T-cell (primary cell): Measurements from ENCODE around the gene AGPAT2. TPM values are rescaled to one million over a fixed set of nuclear protein-coding genes. Genes with fewer than 3 reads are reported as not detected.

Experiments
- ATAC-seq, 4 experiments: fragments of 200-7000 bp in 3 of 4; fragments of 150-1000 bp in 1 of 4; cut with Tn5 transposase; replicated peaks in 1 of 4; 1 replicate in 3 of 4; 2 replicates in 1 of 4; pipeline ENCODE4 v1.10.0; 2021; ENCODE audit warnings: moderate library complexity in 3 of 4, mild to moderate bottlenecking in 2 of 4, moderate number of reproducible peaks in 1 of 4
- CTCF ChIA-PET, 2 donors: fragments of 300-600 bp; sonication (Branson Sonifier 250); formaldehyde crosslinking; loops; one replicate each; lab custom pipeline; 2022; ENCODE audit warnings: antibody characterized with exemption in 2 of 2; lab: Charles Lee
- POLR2A ChIA-PET, 2 donors: fragments of 300-600 bp; sonication (Branson Sonifier 250); formaldehyde crosslinking; loops; one replicate each; lab custom pipeline; 2022; ENCODE audit warnings: antibody characterized with exemption in 2 of 2; lab: Charles Lee
- DNase-seq, 35 experiments: peaks; one replicate each; pipeline versions ENCODE4 v3.0.0 to v3.0.0-alpha.2; 2013 to 2023
- H3K27ac ChIP-seq: one replicate; pipeline ENCODE4 v1.5.1; 2013; ENCODE audit warnings: low read length
- H3K27me3 ChIP-seq, 2 experiments: replicated peaks in 1 of 2; 1 replicate in 1 of 2; 2 replicates in 1 of 2; pipeline versions ENCODE4 v1.6.1 to v1.7.0; 2013; ENCODE audit warnings: low read length in 1 of 2, mixed read lengths in 1 of 2; ENCODE audit not compliant: control insufficient read depth in 2 of 2, insufficient read depth in 2 of 2; ENCODE audit errors: extremely low read depth in 1 of 2
- H3K36me3 ChIP-seq, 2 donors: 1 replicate in 1 of 2; 2 replicates in 1 of 2; pipeline versions ENCODE4 v1.6.1 to v1.7.0; 2013; ENCODE audit warnings: low read length in 1 of 2; ENCODE audit not compliant: control insufficient read depth in 2 of 2, insufficient read depth in 1 of 2; ENCODE audit errors: extremely low read depth in 1 of 2
- H3K4me1 ChIP-seq, 2 experiments: 1 replicate in 1 of 2; 2 replicates in 1 of 2; pipeline versions ENCODE4 v1.6.1 to v1.7.0; 2013; ENCODE audit warnings: low read length in 2 of 2, mixed read lengths in 1 of 2; ENCODE audit not compliant: insufficient read depth in 2 of 2, control insufficient read depth in 1 of 2; ENCODE audit errors: extremely low read depth in 1 of 2
- H3K4me3 ChIP-seq, 2 donors: 1 replicate in 1 of 2; 2 replicates in 1 of 2; pipeline versions ENCODE4 v1.5.1 to v1.7.0; 2013; ENCODE audit warnings: mild to moderate bottlenecking in 2 of 2, low read length in 1 of 2, moderate library complexity in 1 of 2; ENCODE audit not compliant: control insufficient read depth in 1 of 2; ENCODE audit errors: extremely low read depth in 1 of 2
- H3K9me3 ChIP-seq: 2 replicates; pipeline ENCODE4 v1.7.0; 2013
- H3K27ac Mint-ChIP-seq, 2 donors: one replicate each; pipeline ENCODE4 v1.8.0; 2020 to 2021; ENCODE audit warnings: mild to moderate bottlenecking in 2 of 2, mixed read lengths in 2 of 2
- H3K27me3 Mint-ChIP-seq, 2 donors: one replicate each; pipeline ENCODE4 v1.8.0; 2021 to 2022; ENCODE audit warnings: mixed read lengths in 2 of 2
- H3K36me3 Mint-ChIP-seq: one replicate; pipeline ENCODE4 v1.8.0; 2021; ENCODE audit warnings: mixed read lengths
- H3K4me1 Mint-ChIP-seq, 3 donors: one replicate each; pipeline ENCODE4 v1.8.0; 2020 to 2022; ENCODE audit warnings: mixed read lengths in 3 of 3, mild to moderate bottlenecking in 1 of 3
- H3K4me3 Mint-ChIP-seq, 3 donors: one replicate each; pipeline ENCODE4 v1.8.0; 2020 to 2022; ENCODE audit warnings: mild to moderate bottlenecking in 3 of 3, mixed read lengths in 3 of 3, moderate library complexity in 3 of 3
- H3K9me3 Mint-ChIP-seq, 3 donors: one replicate each; pipeline ENCODE4 v1.8.0; 2020 to 2022; ENCODE audit warnings: mixed read lengths in 3 of 3
- WGBS: methylation state at CpG from one replicate; pipeline ENCODE4 v1.1.5; 2013; ENCODE audit warnings: missing lambda C conversion rate; ENCODE audit not compliant: insufficient coverage; 5-methylcytosine and 5-hydroxymethylcytosine counted together
- total RNA-seq, 35 experiments: library from RNA in 6 of 35; stranded (reverse) in 6 of 35; fragments of 120-200 nt in 1 of 35; gene quantifications; one replicate each; pipeline versions ENCODE4 v1.2.1 to v1.2.4 and lab custom pipeline; 2013 to 2026

The AGPAT2 gene
- total RNA-seq, 5 donors from 2014 or later (not counting 1 experiment from before 2014, with no cell fraction given), result 6.5 to 13.0 (median 12.1) TPM

GRCh38 chr9:136664000-136664915 is 23.0 kb downstream of the AGPAT2 start:
- Mint-ChIP-seq H3K27me3 (peaks cover 0 to 27% of the 10 kb centered on the region in 2 donors), H3K4me1 (peaks cover 3 to 5% (median 5%) of the 10 kb centered on the region in 3 donors), H3K9me3 (no peaks in the 10 kb centered on the region), H3K36me3 (no peaks in the 10 kb centered on the region), H3K27ac (no peak overlapping the region), H3K4me3 (peak overlapping the region; percentile 70 to 81 (median 71))
- Histone ChIP-seq H3K9me3 (no peaks in the 10 kb centered on the region), H3K27ac (no peak overlapping the region), H3K27me3 (peaks cover 0 to 88% of the 10 kb centered on the region in 2 experiments), H3K4me1 (peaks cover 3 to 16% of the 10 kb centered on the region in 2 experiments), H3K4me3 (no peak overlapping the region), H3K36me3 (no peaks in the 10 kb centered on the region)
- 87% methylated on average over 24 of the region's 27 CpGs for WGBS
- CTCF ChIA-PET, result interaction anchor here in 1 of 2 donors (0.5 kb wide), 1 partner anchor 63 kb away, joined by 4 read pairs; no protein-coding TSS in a partner anchor
- POLR2A ChIA-PET, result no interaction called here
- DNase-seq (no peak), ATAC-seq (no peak)

DNA sequence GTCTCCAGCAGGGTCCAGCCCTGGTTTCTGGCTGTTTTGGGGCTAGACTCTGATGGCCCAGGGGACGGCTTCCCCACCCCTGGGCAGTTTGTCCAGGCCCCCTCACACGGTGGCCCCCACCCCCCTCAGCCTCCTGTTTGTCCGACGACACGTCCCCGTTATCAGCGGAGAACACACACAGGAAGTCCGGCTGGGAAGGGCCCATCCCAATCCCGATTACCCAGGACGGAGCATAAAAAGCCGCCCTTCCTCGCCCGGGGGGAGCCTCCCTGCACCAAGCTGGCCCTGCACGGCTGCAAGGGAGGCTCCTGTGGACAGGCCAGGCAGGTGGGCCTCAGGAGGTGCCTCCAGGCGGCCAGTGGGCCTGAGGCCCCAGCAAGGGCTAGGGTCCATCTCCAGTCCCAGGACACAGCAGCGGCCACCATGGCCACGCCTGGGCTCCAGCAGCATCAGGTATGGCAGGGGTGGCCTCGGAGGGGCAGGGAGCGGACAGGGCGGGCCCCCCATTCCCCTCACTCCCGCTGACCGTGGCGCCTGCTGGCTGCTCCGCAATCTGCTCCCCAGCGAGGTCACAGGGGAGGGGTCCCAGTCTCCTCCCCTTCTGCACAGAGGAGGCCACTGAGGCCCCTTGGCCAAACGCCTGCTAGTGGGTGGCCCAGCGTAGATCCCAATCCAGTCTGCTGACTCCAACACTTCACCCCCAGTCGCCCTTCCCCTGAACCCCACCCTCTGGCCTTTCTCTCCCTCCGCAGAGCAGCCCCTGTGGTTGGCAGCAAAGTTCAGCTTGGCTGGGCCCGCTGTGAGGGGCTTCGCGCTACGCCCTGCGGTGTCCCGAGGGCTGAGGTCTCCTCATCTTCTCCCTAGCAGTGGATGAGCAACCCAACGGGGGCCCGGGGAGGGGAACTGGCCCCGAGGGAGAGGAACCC is 24.3 kb downstream of the AGPAT2 start, which contains the start of gene EGFL7:
Gene EGFL7 (plus strand): TSS at position 261 of the 926 bp plus-strand sequence. CDS start 5,367 bp downstream, outside the sequence.
- peaks cover 7 to 33% of the 10 kb centered on the region in 2 donors for H3K27me3 Mint-ChIP-seq
- Histone ChIP-seq H3K4me1 (peaks cover 3 to 30% of the 10 kb centered on the region in 2 experiments), H3K36me3 (no peaks in the 10 kb centered on the region), H3K9me3 (no peaks in the 10 kb centered on the region), H3K27ac (no peak within 1 kb of the TSS), H3K27me3 (peaks cover 0 to 91% of the 10 kb centered on the region in 2 experiments), H3K4me3 (no peak within 1 kb of the TSS)
- peaks cover 11 to 13% (median 12%) of the 10 kb centered on the region in 3 donors for H3K4me1 Mint-ChIP-seq
- DNase-seq, result no peak
- H3K36me3 Mint-ChIP-seq, result no peaks in the 10 kb centered on the region
- CTCF ChIA-PET, result no interaction called here
- no peak within 1 kb of the TSS for H3K27ac Mint-ChIP-seq
- H3K4me3 Mint-ChIP-seq, result no peak within 1 kb of the TSS
- no peak for ATAC-seq
- H3K9me3 Mint-ChIP-seq, result no peaks in the 10 kb centered on the region
- POLR2A ChIA-PET, result no interaction called here
- 79% methylated on average over 26 of the region's 38 CpGs for WGBS

DNA sequence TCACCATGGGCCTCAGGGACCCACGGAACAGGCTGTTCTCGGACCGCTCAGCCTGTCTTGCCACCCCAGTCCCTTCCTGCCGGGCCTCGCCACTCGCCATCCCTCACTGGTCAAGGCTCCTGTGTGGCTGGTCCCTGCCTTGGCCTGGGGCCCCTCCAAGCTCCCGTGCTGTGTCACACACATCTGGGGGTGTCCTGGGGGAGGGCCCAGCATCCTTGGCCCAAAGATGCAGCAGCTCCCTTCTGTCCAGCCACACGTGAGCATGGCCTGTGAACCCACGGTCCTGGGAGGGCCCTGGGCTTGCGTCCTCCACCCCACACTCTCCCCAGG is 25.0 kb downstream of the AGPAT2 start:
- Histone ChIP-seq H3K36me3 (no peaks in the 10 kb centered on the region), H3K9me3 (no peaks in the 10 kb centered on the region), H3K4me3 (no peak overlapping the region), H3K4me1 (peaks cover 3 to 33% of the 10 kb centered on the region in 2 experiments), H3K27ac (no peak overlapping the region), H3K27me3 (peaks cover 0 to 91% of the 10 kb centered on the region in 2 experiments)
- Mint-ChIP-seq H3K9me3 (no peaks in the 10 kb centered on the region), H3K4me1 (peaks cover 14 to 17% (median 15%) of the 10 kb centered on the region in 3 donors), H3K4me3 (no peak overlapping the region), H3K27ac (no peak overlapping the region), H3K36me3 (no peaks in the 10 kb centered on the region), H3K27me3 (peaks cover 10 to 40% of the 10 kb centered on the region in 2 donors)
- ChIA-PET CTCF (interaction anchor here in 1 of 2 donors (0.5 kb wide), 1 partner anchor 13 kb away, joined by 3 read pairs; no protein-coding TSS in a partner anchor), POLR2A (no interaction called here)
- no peak for DNase-seq
- ATAC-seq, result no peak
- 86% methylated on average over 9 of the region's 10 CpGs for WGBS

DNA sequence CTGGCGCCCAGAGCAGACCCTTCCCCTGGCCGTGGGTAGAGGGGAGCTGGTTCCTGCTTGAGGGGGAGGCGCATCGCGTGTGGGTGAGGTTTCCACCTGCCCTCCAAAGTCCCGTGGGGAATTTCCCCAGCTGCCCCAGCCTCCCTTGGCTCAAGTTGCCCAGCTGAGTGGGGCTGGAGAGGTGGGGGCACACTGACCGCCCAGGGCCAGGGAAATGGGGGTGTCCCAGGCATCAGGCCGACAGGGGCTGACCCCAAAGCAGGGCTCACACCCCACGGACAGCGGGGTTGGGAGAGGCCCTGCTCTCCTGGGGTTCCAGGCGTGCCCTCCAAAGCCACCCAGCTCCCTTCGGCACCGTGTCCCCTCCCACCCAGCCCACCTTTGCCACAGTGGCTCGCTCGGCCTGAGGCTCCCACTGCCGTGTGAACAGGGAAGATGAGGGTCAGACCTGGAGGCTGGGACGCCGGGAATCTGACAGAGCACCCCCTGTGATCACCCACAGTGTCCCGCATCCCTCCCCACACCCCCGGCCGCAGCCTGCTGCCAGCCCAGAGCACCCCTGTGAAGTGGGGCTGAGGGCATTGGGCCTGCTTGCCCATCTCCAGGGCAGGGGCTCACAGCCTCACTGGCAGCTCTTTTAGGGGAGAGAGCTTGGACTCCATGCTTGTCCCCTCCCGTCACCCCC is 25.5 kb downstream of the AGPAT2 start:
- peaks cover 0 to 91% of the 10 kb centered on the region in 2 experiments for H3K27me3 ChIP-seq
- peaks cover 15 to 17% (median 16%) of the 10 kb centered on the region in 3 donors for H3K4me1 Mint-ChIP-seq
- peaks cover 3 to 38% of the 10 kb centered on the region in 2 experiments for H3K4me1 ChIP-seq
- H3K27ac Mint-ChIP-seq, result no peak overlapping the region
- no peak overlapping the region for H3K27ac ChIP-seq
- no peaks in the 10 kb centered on the region for H3K9me3 Mint-ChIP-seq
- ATAC-seq, result no peak
- CTCF ChIA-PET, result interaction anchor here in 1 of 2 donors (0.5 kb wide), 1 partner anchor 12 kb away, joined by 3 read pairs; no protein-coding TSS in a partner anchor
- no peak overlapping the region for H3K4me3 ChIP-seq
- H3K36me3 ChIP-seq, result no peaks in the 10 kb centered on the region
- no peaks in the 10 kb centered on the region for H3K36me3 Mint-ChIP-seq
- 58% methylated on average over 12 of the region's 22 CpGs for WGBS
- no peak for DNase-seq
- POLR2A ChIA-PET, result no interaction called here
- H3K27me3 Mint-ChIP-seq, result peaks cover 10 to 45% of the 10 kb centered on the region in 2 donors
- H3K4me3 Mint-ChIP-seq, result no peak overlapping the region
- H3K9me3 ChIP-seq, result no peaks in the 10 kb centered on the region

GRCh38 chr9:136660971-136661550 is 26.2 kb downstream of the AGPAT2 start:
- Histone ChIP-seq H3K4me3 (no peak overlapping the region), H3K4me1 (peaks cover 3 to 43% of the 10 kb centered on the region in 2 experiments), H3K27ac (no peak overlapping the region), H3K36me3 (no peaks in the 10 kb centered on the region), H3K27me3 (peaks cover 0 to 93% of the 10 kb centered on the region in 2 experiments), H3K9me3 (no peaks in the 10 kb centered on the region)
- no peaks in the 10 kb centered on the region for H3K36me3 Mint-ChIP-seq
- H3K27ac Mint-ChIP-seq, result no peak overlapping the region
- H3K9me3 Mint-ChIP-seq, result no peaks in the 10 kb centered on the region
- H3K4me3 Mint-ChIP-seq, result no peak overlapping the region
- H3K4me1 Mint-ChIP-seq, result peaks cover 17 to 19% (median 18%) of the 10 kb centered on the region in 3 donors
- ATAC-seq (no peak), DNase-seq (no peak)
- POLR2A ChIA-PET, result no interaction called here
- CTCF ChIA-PET, result no interaction called here
- H3K27me3 Mint-ChIP-seq, result peaks cover 10 to 52% of the 10 kb centered on the region in 2 donors
- WGBS, result 62% methylated on average over 12 of the region's 13 CpGs
